Measurements from ENCODE around the gene XRCC2. TPM values are rescaled to one million over a fixed set of nuclear protein-coding genes. Genes with fewer than 3 reads are reported as not detected.
"Not testable (repeated sequence)": the region's sequence is repeated elsewhere in the genome, so short reads cannot be mapped to it uniquely, and the experiment has no call there.

Gene XRCC2
- total RNA-seq (2014; rRNA removed; shearing (Covaris generic); ENCODE audit: low replicate concordance) = 2.7 and 5.5 TPM in 2 replicates

GRCh38 chr7:152675759-152676636 is at the start of gene XRCC2:
TSS of gene XRCC2 (minus strand) at chr7:152676141. CDS start at chr7:152676079, 62 bp downstream.
- peaks cover 10% of the 10 kb centered on the region for H3K36me3 ChIP-seq

DNA sequence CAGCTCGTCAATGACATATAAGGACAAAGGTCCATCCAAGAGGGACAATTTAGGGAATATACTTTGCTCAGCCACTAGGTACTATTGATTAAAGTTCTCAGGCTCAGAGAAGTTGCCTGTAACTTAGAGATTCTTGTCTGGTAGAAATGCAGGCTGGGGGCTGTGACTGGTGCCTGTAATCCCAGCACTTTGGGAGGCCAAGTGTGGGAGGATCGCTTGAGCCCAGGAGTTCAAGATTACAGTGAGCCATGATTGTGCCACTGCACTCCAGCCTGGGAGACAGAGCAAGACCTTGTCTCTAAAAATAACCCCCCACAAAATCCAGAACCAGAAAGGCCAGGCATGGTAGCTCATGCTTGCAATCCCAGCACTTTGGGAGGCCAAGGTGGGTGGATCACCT is 47.4 kb upstream of the XRCC2 start:
- no peaks in the 10 kb centered on the region for H3K36me3 ChIP-seq
- H3K27me3 ChIP-seq = no peaks in the 10 kb centered on the region
- DNase-seq = no peak
- H3K9me3 ChIP-seq = no peaks in the 10 kb centered on the region
- H3K4me3 ChIP-seq = no peak overlapping the region

More at GRCh38 chr7:152675759-152676636, at the start of gene XRCC2:
- no peaks in the 10 kb centered on the region for H3K9me3 ChIP-seq
- DNase-seq = peak; percentile 79
- peak within 1 kb of the TSS; percentile 77 for H3K4me3 ChIP-seq
- no peaks in the 10 kb centered on the region for H3K27me3 ChIP-seq

DNA sequence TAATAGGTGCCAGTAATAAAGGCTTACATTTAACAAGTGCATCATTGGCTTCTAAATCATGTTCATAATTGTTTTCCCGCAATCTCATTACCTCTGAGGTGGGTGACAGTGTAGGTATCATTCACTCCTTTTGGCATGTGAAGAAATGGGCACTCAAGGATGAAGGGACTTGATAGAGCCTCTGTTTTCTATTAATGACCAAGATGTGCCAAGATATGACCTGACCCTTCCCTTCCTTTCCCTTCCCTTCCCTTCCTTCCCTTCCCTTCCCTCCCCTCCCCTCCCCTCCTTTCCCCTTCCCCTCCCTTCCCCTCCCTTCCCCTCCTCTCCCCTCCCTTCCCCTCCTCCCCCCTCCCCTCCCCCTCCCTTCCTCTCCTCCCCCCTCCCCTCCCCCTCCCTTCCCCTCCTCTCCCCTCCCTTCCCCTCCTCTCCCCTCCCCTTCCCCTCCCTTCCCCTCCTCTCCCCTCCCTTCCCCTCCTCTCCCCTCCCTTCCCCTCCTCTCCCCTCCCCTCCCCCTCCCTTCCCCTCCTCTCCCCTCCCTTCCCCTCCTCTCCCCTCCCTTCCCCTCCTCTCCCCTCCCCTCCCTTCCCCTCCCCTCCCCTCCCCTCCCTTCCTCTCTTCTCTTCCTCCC is 36.6 kb upstream of the XRCC2 start:
- not testable (repeated sequence) for H3K9me3 ChIP-seq

GRCh38 chr7:152711444-152711944 is 35.6 kb upstream of the XRCC2 start:
- Histone ChIP-seq H3K27me3 (no peaks in the 10 kb centered on the region), H3K4me3 (no peak overlapping the region), H3K9me3 (no peaks in the 10 kb centered on the region), H3K36me3 (no peaks in the 10 kb centered on the region)
- no peak for DNase-seq

More for the DNA sequence above, 36.6 kb upstream of the XRCC2 start:
- H3K36me3 ChIP-seq, H3K27me3 ChIP-seq, H3K4me3 ChIP-seq, DNase-seq: not testable (repeated sequence)

DNA sequence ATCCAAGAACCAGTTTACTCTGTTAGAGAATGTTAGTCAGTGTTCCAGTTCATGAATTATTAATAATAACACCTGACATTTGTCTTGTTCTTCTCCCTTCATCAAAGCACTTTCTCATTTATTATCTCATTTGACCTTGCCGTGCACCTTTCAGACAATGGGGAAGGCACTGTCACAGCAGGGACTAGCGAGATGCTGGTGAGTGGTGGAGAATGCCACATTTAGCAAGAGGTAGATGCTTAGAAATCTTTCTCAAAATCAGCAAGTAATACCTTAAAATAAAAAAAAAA is 34.2 kb upstream of the XRCC2 start:
- Histone ChIP-seq H3K9me3 (no peaks in the 10 kb centered on the region), H3K27me3 (no peaks in the 10 kb centered on the region), H3K4me3 (no peak overlapping the region), H3K36me3 (no peaks in the 10 kb centered on the region)
- no peak for DNase-seq

DNA sequence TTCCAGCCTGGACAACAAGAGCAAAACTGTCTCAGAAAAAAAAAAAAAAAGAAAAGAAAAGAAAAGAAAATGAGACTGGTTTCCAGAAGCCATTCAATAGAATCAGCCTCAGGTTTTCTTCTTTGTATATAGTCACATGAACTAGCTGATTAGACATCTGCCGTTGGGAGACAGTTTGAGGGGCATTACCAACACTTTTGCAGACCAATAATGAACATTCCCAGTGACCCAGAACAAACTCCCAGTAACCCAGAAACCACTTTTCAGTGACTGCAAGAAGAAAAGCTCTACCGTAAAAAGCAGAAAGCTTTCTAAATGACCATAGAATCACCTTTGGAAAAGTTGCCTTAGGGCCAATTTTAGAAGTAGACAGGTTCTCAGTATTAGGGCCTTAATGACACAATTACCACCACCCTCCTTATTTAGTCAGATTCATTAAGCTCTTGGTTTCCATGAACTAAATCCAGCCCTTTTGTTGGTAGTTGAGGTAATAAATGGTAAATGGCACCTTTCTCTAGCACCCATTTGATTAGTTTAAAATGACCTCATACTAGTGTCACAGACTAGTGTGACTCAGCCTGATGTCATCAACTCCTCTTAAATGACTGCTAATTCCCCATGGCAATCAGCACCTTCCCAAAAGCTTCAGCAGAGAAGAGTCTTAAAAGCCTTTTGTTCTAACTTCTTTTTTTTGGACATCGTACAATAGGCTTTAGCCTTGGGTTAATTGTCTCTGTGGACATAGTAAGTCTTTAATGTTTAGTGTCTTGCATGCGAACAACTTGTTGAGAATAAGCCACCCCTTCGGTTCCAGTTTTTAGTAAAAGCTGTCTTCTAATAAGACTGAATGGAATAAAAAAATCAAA is 33.6 kb upstream of the XRCC2 start:
- no peak for DNase-seq
- Histone ChIP-seq H3K4me3 (no peak overlapping the region), H3K9me3 (no peaks in the 10 kb centered on the region), H3K36me3 (no peaks in the 10 kb centered on the region), H3K27me3 (no peaks in the 10 kb centered on the region)

- DNase-seq = no peak
- Histone ChIP-seq H3K36me3 (no peaks in the 10 kb centered on the region), H3K27me3 (no peaks in the 10 kb centered on the region), H3K4me3 (no peak overlapping the region), H3K9me3 (no peaks in the 10 kb centered on the region)
Observed at GRCh38 chr7:152704796-152705384, 28.9 kb upstream of the XRCC2 start.

DNA sequence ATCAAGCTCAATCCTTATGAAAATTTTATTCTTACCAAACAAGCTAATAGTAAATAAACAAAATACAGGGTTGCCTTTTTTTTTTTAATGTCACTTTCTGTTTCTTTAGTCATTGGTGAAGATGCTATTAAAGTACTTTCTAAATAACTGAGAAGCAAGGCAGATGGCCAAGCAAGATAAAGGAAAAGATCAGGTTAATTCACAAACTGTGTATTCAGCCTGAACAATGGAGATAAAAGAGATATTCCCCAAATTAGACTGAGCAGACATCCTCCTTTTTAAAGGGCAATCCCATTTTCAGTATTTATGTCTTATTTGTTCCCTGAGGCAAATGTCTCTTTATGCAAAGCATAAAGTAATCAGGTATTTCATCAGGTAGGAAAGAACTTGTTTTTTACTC is 23.1 kb upstream of the XRCC2 start:
- DNase-seq = no peak
- Histone ChIP-seq H3K36me3 (no peaks in the 10 kb centered on the region), H3K27me3 (no peaks in the 10 kb centered on the region), H3K4me3 (no peak overlapping the region), H3K9me3 (no peaks in the 10 kb centered on the region)

- H3K27me3 ChIP-seq, H3K4me3 ChIP-seq, H3K36me3 ChIP-seq, H3K9me3 ChIP-seq, DNase-seq: not testable (repeated sequence)
Observed at GRCh38 chr7:152697268-152697974, 21.5 kb upstream of the XRCC2 start.

- not testable (repeated sequence) for DNase-seq, H3K9me3 ChIP-seq, H3K4me3 ChIP-seq, H3K27me3 ChIP-seq, H3K36me3 ChIP-seq
Observed at GRCh38 chr7:152692196-152692595, 16.3 kb upstream of the XRCC2 start.

- no peaks in the 10 kb centered on the region for H3K9me3 ChIP-seq
- no peaks in the 10 kb centered on the region for H3K27me3 ChIP-seq
- no peaks in the 10 kb centered on the region for H3K36me3 ChIP-seq
- no peak for DNase-seq
- H3K4me3 ChIP-seq = no peak overlapping the region
Observed at GRCh38 chr7:152683297-152683696, 7.4 kb upstream of the XRCC2 start.

DNA sequence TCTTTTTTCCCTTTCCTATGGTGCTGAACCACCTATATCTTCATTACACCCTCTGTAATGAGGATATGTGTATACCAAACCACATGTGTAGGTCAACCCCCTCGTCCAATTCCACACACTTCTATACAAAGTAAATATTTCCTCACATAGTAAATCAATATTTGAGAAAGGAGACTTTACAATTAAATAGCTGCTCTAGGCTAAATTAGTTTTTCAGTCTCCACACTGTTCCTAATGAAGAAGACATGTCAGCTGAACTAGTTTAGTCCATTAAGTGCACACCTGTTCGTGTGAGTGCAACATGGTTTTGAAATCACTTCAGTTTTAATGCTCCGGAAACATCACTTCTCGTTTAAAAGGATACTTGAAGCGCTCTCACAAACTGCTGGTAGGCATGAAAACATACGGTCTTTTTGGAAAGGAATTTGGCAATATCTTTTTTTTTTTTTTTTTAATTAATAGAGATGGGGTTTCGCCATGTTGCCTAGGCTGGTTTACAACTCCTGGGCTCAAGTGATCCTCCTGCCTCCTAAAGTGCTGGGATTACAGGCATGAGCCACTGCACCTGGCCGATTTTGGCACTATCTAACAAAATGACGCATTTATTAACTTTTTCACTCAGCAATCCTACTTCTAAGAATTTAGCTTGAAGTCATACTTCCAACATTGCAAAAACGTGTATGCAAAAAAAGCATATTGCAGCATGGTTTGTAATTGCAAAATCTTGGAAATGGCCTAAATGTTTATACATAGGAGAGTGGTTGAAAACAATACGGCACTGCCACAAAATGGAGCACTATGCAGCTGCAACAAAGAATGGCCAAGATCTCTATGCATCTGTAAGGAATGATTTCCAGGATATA is 2.1 kb upstream of the XRCC2 start:
- no peak for DNase-seq
- Histone ChIP-seq H3K4me3 (no peak overlapping the region), H3K27me3 (no peaks in the 10 kb centered on the region), H3K9me3 (no peaks in the 10 kb centered on the region), H3K36me3 (no peaks in the 10 kb centered on the region)

- H3K27me3 ChIP-seq = no peaks in the 10 kb centered on the region
- DNase-seq = peak; percentile 4
Observed at GRCh38 chr7:152674860-152675758, 832 bp downstream of the XRCC2 start.

GRCh38 chr7:152673897-152674296 is 2.0 kb downstream of the XRCC2 start:
- Histone ChIP-seq H3K27me3 (no peaks in the 10 kb centered on the region), H3K36me3 (peaks cover 12% of the 10 kb centered on the region), H3K9me3 (no peaks in the 10 kb centered on the region), H3K4me3 (no peak overlapping the region)
- DNase-seq = no peak

More at GRCh38 chr7:152674860-152675758, 832 bp downstream of the XRCC2 start:
- H3K4me3 ChIP-seq = peak overlapping the region; percentile 77
- H3K36me3 ChIP-seq = peaks cover 10% of the 10 kb centered on the region
- no peaks in the 10 kb centered on the region for H3K9me3 ChIP-seq
